Neural progenitor cell (in vitro differentiated cells): Measurements from ENCODE around the gene IPO13. TPM values are rescaled to one million over a fixed set of nuclear protein-coding genes. Genes with fewer than 3 reads are reported as not detected.
A peak's percentile ranks its signal among the peaks of the same experiment; 100 is the strongest.

Experiments
- DNase-seq: peaks from one replicate; pipeline ENCODE4 v3.0.0-alpha.2; 2016; ENCODE audit warnings: low spot score
- H2AFZ ChIP-seq: fragments of 200-600 bp; sonication (generic); replicated peaks from 2 replicates; pipeline ENCODE4 v1.6.1; 2016; ENCODE audit warnings: antibody characterized with exemption
- H3F3A ChIP-seq: fragments of 200-600 bp; sonication (generic); 2 replicates; pipeline ENCODE4 v1.6.1; 2016; ENCODE audit warnings: antibody characterized with exemption, low read depth
- H3K27ac ChIP-seq: fragments of 200-600 bp; sonication (generic); 2 replicates; pipeline ENCODE4 v1.5.1; 2016; ENCODE audit warnings: mild to moderate bottlenecking
- H3K27me3 ChIP-seq: fragments of 200-600 bp; sonication (generic); 2 replicates; pipeline ENCODE4 v1.6.1; 2016; ENCODE audit warnings: mild to moderate bottlenecking, moderate library complexity
- H3K36me3 ChIP-seq: fragments of 200-600 bp; sonication (generic); 2 replicates; pipeline ENCODE4 v1.5.1; 2016
- H3K4me1 ChIP-seq: fragments of 200-600 bp; sonication (generic); 2 replicates; pipeline ENCODE4 v1.6.1; 2016; ENCODE audit warnings: mixed run types
- H3K4me2 ChIP-seq: fragments of 200-600 bp; sonication (generic); 2 replicates; pipeline ENCODE4 v1.6.1; 2016
- H3K4me3 ChIP-seq: fragments of 200-600 bp; sonication (generic); 2 replicates; pipeline ENCODE4 v1.5.1; 2016
- H3K79me2 ChIP-seq: fragments of 200-600 bp; sonication (generic); 2 replicates; pipeline ENCODE4 v1.6.1; 2016; ENCODE audit warnings: low read depth
- H3K9ac ChIP-seq: fragments of 200-600 bp; sonication (generic); 2 replicates; pipeline ENCODE4 v1.6.1; 2016
- H3K9me3 ChIP-seq: fragments of 200-600 bp; sonication (generic); 2 replicates; pipeline ENCODE4 v1.5.1; 2016; ENCODE audit warnings: low read depth
- H4K20me1 ChIP-seq: fragments of 200-600 bp; sonication (generic); 2 replicates; pipeline ENCODE4 v1.6.1; 2016; ENCODE audit warnings: low read depth
- H3K27ac Mint-ChIP-seq: 3 replicates; pipeline ENCODE4 v1.8.0; 2021; ENCODE audit warnings: mixed read lengths
- H3K27me3 Mint-ChIP-seq: 2 replicates; pipeline ENCODE4 v1.8.0; 2022; ENCODE audit warnings: low read depth, mild to moderate bottlenecking, inconsistent platforms, moderate library complexity, mixed read lengths; ENCODE audit not compliant: insufficient read depth
- H3K36me3 Mint-ChIP-seq: 3 replicates; pipeline ENCODE4 v1.8.0; 2021; ENCODE audit warnings: mixed read lengths
- H3K4me1 Mint-ChIP-seq: 3 replicates; pipeline ENCODE4 v1.8.0; 2021; ENCODE audit warnings: mixed read lengths
- H3K4me3 Mint-ChIP-seq: 3 replicates; pipeline ENCODE4 v1.8.0; 2021; ENCODE audit warnings: mild to moderate bottlenecking, moderate library complexity, mixed read lengths
- H3K9me3 Mint-ChIP-seq: 3 replicates; pipeline ENCODE4 v1.8.0; 2020; ENCODE audit warnings: mixed read lengths
- CTCF ChIP-seq: fragments of 200-600 bp; sonication (generic); IDR thresholded peaks from 2 replicates; pipeline ENCODE4 v1.5.1; 2017; ENCODE audit warnings: antibody characterized with exemption, mild to moderate bottlenecking
- EZH2 ChIP-seq: fragments of 200-600 bp; sonication (generic); IDR thresholded peaks from 2 replicates; pipeline ENCODE4 v1.6.1; 2017; ENCODE audit warnings: antibody characterized with exemption, mild to moderate bottlenecking, moderate library complexity
- EZH2phosphoT487 ChIP-seq: fragments of 200-600 bp; sonication (generic); IDR thresholded peaks from 2 replicates; pipeline ENCODE4 v1.6.1; 2017; ENCODE audit warnings: antibody characterized with exemption
- total RNA-seq: library from RNA; depleted of rRNA; stranded (reverse); fragments of >200 nt; gene quantifications from 2 replicates; pipeline ENCODE4 v1.2.3, GENCODE V29; 2015; ENCODE audit warnings: low replicate concordance

Gene IPO13
- total RNA-seq, 1 donor from 2014 or later: 7.2 TPM

GRCh38 chr1:43912607-43913006 is 34.1 kb upstream of the IPO13 start:
- Histone ChIP-seq H2AFZ (no peak overlapping the region), H4K20me1 (peaks cover 15% of the 10 kb centered on the region), H3K27ac (no peak overlapping the region), H3K36me3 (no peaks in the 10 kb centered on the region), H3K4me1 (peaks cover 25% of the 10 kb centered on the region), H3K4me3 (no peak overlapping the region), H3K79me2 (no peaks in the 10 kb centered on the region), H3K4me2 (peak overlapping the region; percentile 42), H3K9ac (no peak overlapping the region), H3K27me3 (no peaks in the 10 kb centered on the region), H3F3A (peaks cover 20% of the 10 kb centered on the region), H3K9me3 (no peaks in the 10 kb centered on the region)
- Mint-ChIP-seq H3K27ac (peak overlapping the region; percentile 89), H3K4me3 (no peak overlapping the region), H3K36me3 (no peaks in the 10 kb centered on the region), H3K27me3 (peaks cover 4% of the 10 kb centered on the region), H3K4me1 (peaks cover 22% of the 10 kb centered on the region), H3K9me3 (no peaks in the 10 kb centered on the region)
- peak; percentile 46 for DNase-seq
- TF ChIP-seq EZH2: no peak
- TF ChIP-seq CTCF: no peak

- Mint-ChIP-seq H3K4me3 (no peak overlapping the region), H3K9me3 (no peaks in the 10 kb centered on the region), H3K27me3 (peaks cover 4% of the 10 kb centered on the region), H3K27ac (peak overlapping the region; percentile 46), H3K4me1 (peaks cover 22% of the 10 kb centered on the region), H3K36me3 (no peaks in the 10 kb centered on the region)
- H3K9ac ChIP-seq: no peak overlapping the region
- H3K79me2 ChIP-seq: no peaks in the 10 kb centered on the region
- peaks cover 15% of the 10 kb centered on the region for H4K20me1 ChIP-seq
- H3K4me2 ChIP-seq: peak overlapping the region; percentile 42
- no peaks in the 10 kb centered on the region for H3K27me3 ChIP-seq
- peaks cover 20% of the 10 kb centered on the region for H3F3A ChIP-seq
- no peak for TF ChIP-seq EZH2phosphoT487
- TF ChIP-seq EZH2: no peak
- no peak for TF ChIP-seq CTCF
- H2AFZ ChIP-seq: no peak overlapping the region
- peaks cover 25% of the 10 kb centered on the region for H3K4me1 ChIP-seq
- H3K27ac ChIP-seq: no peak overlapping the region
- H3K36me3 ChIP-seq: no peaks in the 10 kb centered on the region
- H3K4me3 ChIP-seq: no peak overlapping the region
- no peaks in the 10 kb centered on the region for H3K9me3 ChIP-seq
- DNase-seq: peak; percentile 68
Observed at GRCh38 chr1:43913051-43913501, 33.7 kb upstream of the IPO13 start.

GRCh38 chr1:43913666-43914360 is 32.9 kb upstream of the IPO13 start:
- Histone ChIP-seq H2AFZ (no peak overlapping the region), H3K9me3 (no peaks in the 10 kb centered on the region), H3K4me3 (no peak overlapping the region), H3K27me3 (no peaks in the 10 kb centered on the region), H3K27ac (no peak overlapping the region), H3F3A (peaks cover 20% of the 10 kb centered on the region), H3K79me2 (no peaks in the 10 kb centered on the region), H3K36me3 (no peaks in the 10 kb centered on the region), H3K4me2 (peak overlapping the region; percentile 42), H3K9ac (no peak overlapping the region), H3K4me1 (peaks cover 25% of the 10 kb centered on the region), H4K20me1 (peaks cover 15% of the 10 kb centered on the region)
- no peaks in the 10 kb centered on the region for H3K9me3 Mint-ChIP-seq
- H3K36me3 Mint-ChIP-seq: no peaks in the 10 kb centered on the region
- peak overlapping the region; percentile 16 for H3K4me3 Mint-ChIP-seq
- H3K4me1 Mint-ChIP-seq: peaks cover 22% of the 10 kb centered on the region
- peak overlapping the region; percentile 51 for H3K27ac Mint-ChIP-seq
- TF ChIP-seq EZH2phosphoT487: no peak
- no peak for DNase-seq
- peaks cover 4% of the 10 kb centered on the region for H3K27me3 Mint-ChIP-seq
